AG04450 (cell line): ENCODE measurements around the gene SAMD11. TPM values are rescaled to one million over a fixed set of nuclear protein-coding genes. Genes with fewer than 3 reads are reported as not detected.
"Not testable (repeated sequence)": the region's sequence is repeated elsewhere in the genome, so short reads cannot be mapped to it uniquely, and the experiment has no call there.

ENCODE experiments used
- CTCF ChIA-PET: fragments of 300-600, 350-600 bp; formaldehyde crosslinking; extraction: SDS; loops from one replicate; lab custom pipeline; 2022; ENCODE audit warnings: antibody characterized with exemption, inconsistent platforms; lab: Charles Lee
- POLR2A ChIA-PET: fragments of 350-600 bp; formaldehyde crosslinking; extraction: SDS; loops from one replicate; lab custom pipeline; 2021; ENCODE audit warnings: antibody characterized with exemption, inconsistent platforms; lab: Yijun Ruan, JAX
- DNase-seq: peaks from one replicate; pipeline ENCODE4 v3.0.0-alpha.2; 2011; ENCODE audit warnings: low read depth, low spot score
- H3K27ac ChIP-seq: one replicate; pipeline ENCODE4 v1.5.1; 2012; ENCODE audit warnings: low read depth, low read length, control low read depth
- H3K27me3 ChIP-seq: one replicate; pipeline ENCODE4 v1.6.0; 2012; ENCODE audit warnings: low read length; ENCODE audit not compliant: control insufficient read depth, insufficient read depth
- H3K4me3 ChIP-seq: 2 replicates; pipeline ENCODE4 v1.5.1; 2011; ENCODE audit warnings: mild to moderate bottlenecking, low read depth, low read length, control low read depth
- H3K9me3 ChIP-seq: 2 replicates; pipeline ENCODE4 v1.5.1; 2012; ENCODE audit warnings: low read length; ENCODE audit not compliant: control insufficient read depth, insufficient read depth
- CTCF ChIP-seq: IDR thresholded peaks from 2 replicates; pipeline ENCODE4 v1.5.1; 2011; ENCODE audit warnings: low read depth, low read length, control low read depth, inconsistent platforms
- polyA plus RNA-seq: library from polyadenylated mRNA; depleted of rRNA; stranded (reverse); fragments of >200 nt; gene quantifications from 2 replicates; pipeline ENCODE4 v1.2.3, GENCODE V29; 2011

SAMD11 gene
- polyA plus RNA-seq, 1 experiment, result 1.6 TPM

- Histone ChIP-seq H3K4me3 (no peak overlapping the region), H3K9me3 (no peaks in the 10 kb centered on the region), H3K27ac (no peak overlapping the region), H3K27me3 (peaks cover 6% of the 10 kb centered on the region)
- DNase-seq, result no peak
- POLR2A ChIA-PET, result no interaction called here
- CTCF ChIA-PET, result interaction anchor here (1.0 kb wide), 1 partner anchor 28 kb away, joined by 3 read pairs; no protein-coding TSS in a partner anchor
- no peak for TF ChIP-seq CTCF
These were observed 26.5 kb upstream of the SAMD11 start for GRCh38 chr1:897226-897625.

GRCh38 chr1:897951-898350 is 25.8 kb upstream of the SAMD11 start:
- H3K27me3 ChIP-seq, H3K4me3 ChIP-seq, DNase-seq, H3K9me3 ChIP-seq, H3K27ac ChIP-seq, POLR2A ChIA-PET: not testable (repeated sequence)
- CTCF ChIA-PET, result interaction anchor here (1.0 kb wide), 1 partner anchor 29 kb away, joined by 3 read pairs; no protein-coding TSS in a partner anchor

GRCh38 chr1:899636-900317 is 23.9 kb upstream of the SAMD11 start:
- TF ChIP-seq CTCF, result no peak
- no peaks in the 10 kb centered on the region; the same call in 1 of the 2 replicates for H3K9me3 ChIP-seq
- no peak overlapping the region for H3K4me3 ChIP-seq
- peaks cover 6% of the 10 kb centered on the region for H3K27me3 ChIP-seq
- ChIA-PET POLR2A (no interaction called here), CTCF (no interaction called here)
- DNase-seq, result no peak
- no peak overlapping the region for H3K27ac ChIP-seq

- no peak for TF ChIP-seq CTCF
- no peaks in the 10 kb centered on the region; the same call in 1 of the 2 replicates for H3K9me3 ChIP-seq
These were observed 22.4 kb upstream of the SAMD11 start for GRCh38 chr1:901108-901859.

GRCh38 chr1:902802-903201 is 20.9 kb upstream of the SAMD11 start:
- H3K4me3 ChIP-seq, result no peak overlapping the region
- H3K9me3 ChIP-seq, result no peaks in the 10 kb centered on the region; the same call in 1 of the 2 replicates
- no peak for DNase-seq
- H3K27ac ChIP-seq, result no peak overlapping the region
- no peak for TF ChIP-seq CTCF
- POLR2A ChIA-PET, result interaction anchor here (0.6 kb wide), 1 partner anchor 64 kb away, joined by 4 read pairs; no protein-coding TSS in a partner anchor
- CTCF ChIA-PET, result no interaction called here
- H3K27me3 ChIP-seq, result peaks cover 3% of the 10 kb centered on the region

More at GRCh38 chr1:901108-901859, 22.4 kb upstream of the SAMD11 start:
- ChIA-PET CTCF (no interaction called here), POLR2A (no interaction called here)
- Histone ChIP-seq H3K27ac (no peak overlapping the region), H3K27me3 (peaks cover 3% of the 10 kb centered on the region), H3K4me3 (no peak overlapping the region)
- no peak for DNase-seq
